ENCODE results near the gene IL15RA.
A peak's percentile ranks its signal among the peaks of the same experiment; 100 is the strongest.
"Not testable (repeated sequence)": the region's sequence is repeated elsewhere in the genome, so short reads cannot be mapped to it uniquely, and the experiment has no call there.

IL15RA gene

DNA sequence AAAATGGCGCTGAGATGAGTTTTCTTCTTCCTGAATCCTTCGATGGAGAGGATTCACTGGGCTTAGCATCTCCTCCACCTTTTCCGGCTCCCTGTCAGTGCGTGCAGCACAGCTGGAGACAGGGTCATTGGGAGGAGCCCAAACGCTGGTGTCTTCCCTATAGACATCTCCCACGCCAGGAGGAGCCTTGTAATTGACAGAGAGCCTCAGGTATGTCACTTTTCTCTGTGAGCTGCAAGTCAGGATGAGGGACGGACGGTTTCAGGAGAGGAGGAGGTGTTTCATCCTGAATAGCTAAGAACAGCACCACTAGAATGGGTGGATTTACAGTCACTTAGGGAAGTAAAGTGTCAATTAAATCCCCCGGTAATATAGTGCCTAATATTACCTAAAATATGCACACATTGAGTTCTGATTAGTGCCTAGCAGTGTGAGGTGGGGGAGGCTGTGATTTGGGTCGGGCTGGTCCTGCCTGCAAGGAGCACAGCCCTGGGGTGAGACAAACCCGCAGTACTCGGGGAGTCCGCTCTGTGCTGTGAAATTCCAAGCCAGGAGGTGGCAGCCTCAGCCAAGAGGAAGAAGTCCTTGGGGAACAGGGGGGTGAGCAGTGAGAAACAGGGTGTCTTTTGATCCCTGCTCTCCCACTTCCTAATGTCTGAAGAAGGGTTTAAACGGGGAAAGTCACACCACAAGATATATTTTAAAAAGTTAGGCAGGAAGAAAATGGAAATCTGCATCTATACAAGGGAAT is 28.2 kb downstream of the IL15RA start:
- no peak overlapping the region for H3K4me3 ChIP-seq (ENCODE audit: low read length)
- TF ChIP-seq, protein P1, sequence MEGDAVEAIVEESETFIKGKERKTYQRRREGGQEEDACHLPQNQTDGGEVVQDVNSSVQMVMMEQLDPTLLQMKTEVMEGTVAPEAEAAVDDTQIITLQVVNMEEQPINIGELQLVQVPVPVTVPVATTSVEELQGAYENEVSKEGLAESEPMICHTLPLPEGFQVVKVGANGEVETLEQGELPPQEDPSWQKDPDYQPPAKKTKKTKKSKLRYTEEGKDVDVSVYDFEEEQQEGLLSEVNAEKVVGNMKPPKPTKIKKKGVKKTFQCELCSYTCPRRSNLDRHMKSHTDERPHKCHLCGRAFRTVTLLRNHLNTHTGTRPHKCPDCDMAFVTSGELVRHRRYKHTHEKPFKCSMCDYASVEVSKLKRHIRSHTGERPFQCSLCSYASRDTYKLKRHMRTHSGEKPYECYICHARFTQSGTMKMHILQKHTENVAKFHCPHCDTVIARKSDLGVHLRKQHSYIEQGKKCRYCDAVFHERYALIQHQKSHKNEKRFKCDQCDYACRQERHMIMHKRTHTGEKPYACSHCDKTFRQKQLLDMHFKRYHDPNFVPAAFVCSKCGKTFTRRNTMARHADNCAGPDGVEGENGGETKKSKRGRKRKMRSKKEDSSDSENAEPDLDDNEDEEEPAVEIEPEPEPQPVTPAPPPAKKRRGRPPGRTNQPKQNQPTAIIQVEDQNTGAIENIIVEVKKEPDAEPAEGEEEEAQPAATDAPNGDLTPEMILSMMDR (conservative IDR thresholded peaks at IDR 0.05; ENCODE audit: low read length) = peak; percentile 67
- DNase-seq (ENCODE audit: low read depth) = peak; percentile 73

DNA sequence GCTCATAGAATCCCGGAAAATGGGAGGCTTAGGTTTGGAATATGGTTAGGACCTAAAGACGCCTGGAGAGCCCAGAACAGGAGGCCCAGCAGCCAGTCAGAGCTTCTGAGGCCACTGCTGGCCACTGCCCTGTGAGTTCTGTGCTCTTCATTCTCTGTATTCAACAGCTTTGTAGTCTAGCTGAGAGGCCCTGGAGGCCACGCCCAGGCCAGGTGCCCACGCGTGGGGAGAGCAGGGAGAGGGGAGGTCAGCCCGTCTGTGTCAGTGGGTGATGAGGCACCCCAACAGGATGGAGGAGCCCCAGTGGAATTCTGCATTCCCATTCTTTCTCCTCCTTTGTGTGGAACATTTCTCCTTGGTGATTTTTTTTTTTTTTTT is 29.1 kb downstream of the IL15RA start:
- no peak for DNase-seq (ENCODE audit: low read depth)
- TF ChIP-seq, protein P1 (conservative IDR thresholded peaks at IDR 0.05; ENCODE audit: low read length) = no peak
- no peak overlapping the region for H3K4me3 ChIP-seq (ENCODE audit: low read length)

- no peak overlapping the region for H3K4me3 ChIP-seq (ENCODE audit: low read length)
- TF ChIP-seq, protein P1 (conservative IDR thresholded peaks at IDR 0.05; ENCODE audit: low read length) = no peak
- no peak for DNase-seq (ENCODE audit: low read depth)
Measured at GRCh38 chr10:5947471-5948207, 29.7 kb downstream of the IL15RA start.

DNA sequence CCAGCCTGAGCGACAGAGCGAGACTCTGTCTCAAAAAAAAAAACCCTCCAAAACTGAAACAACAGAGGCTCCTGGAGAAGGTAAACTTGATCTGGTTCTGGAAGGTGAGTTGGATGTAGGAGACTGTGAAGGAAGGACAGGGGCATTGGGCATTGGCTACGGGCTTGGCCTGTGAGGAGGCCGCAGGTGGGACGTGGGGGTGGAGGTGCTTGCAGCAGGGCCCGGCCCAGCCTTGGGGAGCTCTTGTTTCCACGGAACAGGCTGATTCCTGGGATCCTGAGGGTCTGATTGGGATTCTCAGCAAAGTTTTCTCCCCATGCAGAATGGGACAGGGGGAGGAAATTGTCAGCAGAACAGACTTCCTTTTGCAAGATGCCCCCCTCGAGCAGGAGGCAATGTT is 30.6 kb downstream of the IL15RA start:
- TF ChIP-seq, protein P1 (conservative IDR thresholded peaks at IDR 0.05; ENCODE audit: low read length) = no peak
- H3K4me3 ChIP-seq (ENCODE audit: low read length) = no peak overlapping the region
- no peak for DNase-seq (ENCODE audit: low read depth)

DNA sequence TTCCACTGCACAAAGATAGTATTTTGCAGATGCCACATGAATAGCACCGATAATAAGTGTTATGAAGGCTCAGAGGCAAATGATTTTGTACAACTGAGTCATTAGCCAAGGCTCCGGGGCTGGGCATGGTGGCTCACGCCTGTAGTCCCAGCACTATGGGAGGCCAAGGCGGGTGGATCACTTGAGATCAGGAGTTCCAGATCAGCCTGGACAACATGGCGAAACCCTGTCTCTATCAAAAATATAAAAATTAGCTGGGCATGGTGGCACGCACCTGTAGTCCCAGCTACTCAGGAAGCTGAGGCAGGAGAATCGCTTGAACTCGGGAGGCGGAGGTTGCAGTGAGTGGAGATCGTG is 30.9 kb downstream of the IL15RA start:
- DNase-seq (ENCODE audit: low read depth) = not testable (repeated sequence)
- H3K4me3 ChIP-seq (ENCODE audit: low read length) = peak overlapping the region; percentile 35

DNA sequence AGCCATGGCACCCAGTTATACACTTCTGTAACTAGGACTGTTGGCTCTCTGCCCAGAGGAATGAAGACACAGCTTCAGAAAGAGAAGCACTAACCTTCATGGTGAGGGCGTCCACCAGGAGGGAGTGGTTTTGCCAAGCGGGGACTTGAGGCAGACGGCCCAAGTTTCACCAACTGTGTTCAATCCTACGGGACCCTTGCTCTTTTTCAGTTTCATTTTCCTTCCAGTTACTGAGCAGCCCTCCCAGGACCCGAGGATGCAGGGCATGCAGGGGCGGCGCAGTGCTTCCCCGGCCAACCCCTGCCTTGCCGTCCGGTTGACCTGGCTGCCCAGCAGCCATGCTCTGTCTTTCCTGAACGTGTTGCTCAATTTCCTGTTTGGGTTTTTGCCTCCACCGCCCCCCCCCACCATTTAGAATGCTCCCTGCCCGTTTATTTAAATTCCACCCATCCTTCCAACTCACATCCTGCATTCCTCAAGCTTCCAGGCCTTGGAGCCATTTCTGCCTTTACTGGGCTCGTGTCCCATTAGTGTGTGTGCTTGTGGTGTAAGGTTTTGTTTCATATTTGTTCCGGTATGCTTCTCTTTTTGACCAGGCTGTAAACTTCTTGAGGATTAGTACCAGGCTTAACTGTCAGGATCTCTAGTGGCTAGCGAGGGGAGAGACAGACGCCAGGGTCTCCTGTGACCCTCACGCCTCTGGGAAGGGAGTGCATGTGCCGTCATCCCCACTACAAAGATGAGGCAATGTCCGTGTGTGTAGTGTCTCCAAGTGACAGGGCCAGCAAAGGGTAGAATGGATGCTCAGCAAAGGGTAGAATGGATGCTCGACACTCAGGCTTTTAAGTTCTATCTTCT is 31.6 kb downstream of the IL15RA start:
- DNase-seq (ENCODE audit: low read depth) = peak; percentile 99
- TF ChIP-seq, protein P1 (conservative IDR thresholded peaks at IDR 0.05; ENCODE audit: low read length) = no peak
- peak overlapping the region; percentile 52 for H3K4me3 ChIP-seq (ENCODE audit: low read length)

DNA sequence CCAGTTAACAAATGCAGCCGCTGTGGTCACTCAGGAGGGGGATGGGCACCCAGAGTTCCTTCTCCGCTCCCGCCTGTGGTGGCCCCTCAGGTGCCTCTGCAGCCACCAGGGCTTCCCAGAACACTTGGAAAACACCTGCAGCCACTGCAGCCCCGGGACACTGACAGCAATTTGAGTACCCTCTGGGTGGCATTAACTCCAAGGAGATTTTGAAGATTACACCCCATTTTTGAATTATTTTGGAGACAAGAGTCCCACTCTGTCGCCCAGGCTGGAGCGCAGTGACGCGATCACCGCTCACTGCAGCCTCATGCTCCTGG is 32.2 kb downstream of the IL15RA start:
- TF ChIP-seq, protein P1 (conservative IDR thresholded peaks at IDR 0.05; ENCODE audit: low read length) = no peak
- peak overlapping the region; percentile 52 for H3K4me3 ChIP-seq (ENCODE audit: low read length)
- DNase-seq (ENCODE audit: low read depth) = no peak
